Upper lobe of left lung (tissue), 4 donors: ENCODE data around the gene F2RL3.

ENCODE experiments used
- CTCF ChIP-seq, 6 experiments: fragments of 450-650 bp in 4 of 6; fragments of 200-600 bp in 2 of 6; sonication (generic) in 2 of 6; IDR thresholded peaks; one replicate each; pipeline ENCODE4 v1.5.1; 2016 to 2019; ENCODE audit warnings: antibody characterized with exemption in 6 of 6
- EP300 ChIP-seq, 4 donors: sonication (generic); formaldehyde crosslinking; IDR thresholded peaks; one replicate each; pipeline ENCODE4 v1.5.1; 2017; ENCODE audit warnings: antibody characterized with exemption in 4 of 4, control low read depth in 2 of 4
- POLR2A ChIP-seq, 4 donors: fragments of 450-650 bp; IDR thresholded peaks; one replicate each; pipeline ENCODE4 v1.5.1; 2016 to 2017; ENCODE audit warnings: antibody characterized with exemption in 4 of 4, mild to moderate bottlenecking in 2 of 4

DNA sequence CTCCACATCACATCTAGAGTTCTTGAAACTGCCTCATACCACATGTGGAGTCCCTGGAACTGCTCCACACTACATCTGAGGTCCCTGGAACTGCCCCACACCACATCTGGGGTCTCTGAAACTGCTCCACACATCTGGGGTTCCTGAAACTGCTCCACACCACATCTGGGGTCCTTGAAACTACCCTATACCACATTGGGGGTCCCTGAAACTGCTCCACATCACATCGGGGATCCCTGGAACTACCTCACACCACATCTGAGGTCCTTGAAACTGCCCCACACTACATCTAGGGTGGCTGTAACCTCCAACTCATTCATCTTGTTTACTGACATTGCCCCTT lies 33.8 kb downstream of the F2RL3 start:
- no peak for TF ChIP-seq CTCF (IDR thresholded peaks at IDR 0.05)
- no peak for TF ChIP-seq POLR2A (IDR thresholded peaks at IDR 0.05)
- no peak for TF ChIP-seq EP300 (IDR thresholded peaks at IDR 0.05)
